ENCODE results near the gene NEIL1. TPM values are rescaled to one million over a fixed set of nuclear protein-coding genes. Genes with fewer than 3 reads are reported as not detected.
"Not testable (repeated sequence)": the region's sequence is repeated elsewhere in the genome, so short reads cannot be mapped to it uniquely, and the experiment has no call there.

The NEIL1 gene
- total RNA-seq, 4 donors from 2014 or later: 20.0 to 66.8 (median 41.2) TPM

DNA sequence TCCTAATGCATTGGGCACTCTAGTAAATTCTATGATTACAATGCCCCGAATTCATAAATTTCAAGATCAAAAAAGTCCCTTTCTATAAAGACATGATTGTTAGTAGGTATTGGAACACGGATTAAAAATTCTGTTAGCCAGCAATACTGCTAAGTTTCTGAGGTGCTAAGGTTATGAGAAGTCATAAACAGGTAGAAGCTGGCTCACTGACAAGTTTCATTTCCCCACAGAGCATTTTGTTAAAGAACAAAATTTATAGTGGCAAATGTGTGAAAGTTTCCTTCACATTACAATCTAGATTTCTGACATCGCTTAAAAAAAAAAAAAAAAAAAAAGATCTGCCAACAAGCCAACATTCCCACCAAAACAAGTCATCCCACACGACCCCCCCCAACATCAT is 33.9 kb downstream of the NEIL1 start:
- H3K4me3 ChIP-seq (ENCODE audit: low read depth, poor library complexity, severe bottlenecking): no peak overlapping the region
- no peak for DNase-seq (ENCODE audit: low spot score in 2 of 2)
- TF ChIP-seq, protein P1, sequence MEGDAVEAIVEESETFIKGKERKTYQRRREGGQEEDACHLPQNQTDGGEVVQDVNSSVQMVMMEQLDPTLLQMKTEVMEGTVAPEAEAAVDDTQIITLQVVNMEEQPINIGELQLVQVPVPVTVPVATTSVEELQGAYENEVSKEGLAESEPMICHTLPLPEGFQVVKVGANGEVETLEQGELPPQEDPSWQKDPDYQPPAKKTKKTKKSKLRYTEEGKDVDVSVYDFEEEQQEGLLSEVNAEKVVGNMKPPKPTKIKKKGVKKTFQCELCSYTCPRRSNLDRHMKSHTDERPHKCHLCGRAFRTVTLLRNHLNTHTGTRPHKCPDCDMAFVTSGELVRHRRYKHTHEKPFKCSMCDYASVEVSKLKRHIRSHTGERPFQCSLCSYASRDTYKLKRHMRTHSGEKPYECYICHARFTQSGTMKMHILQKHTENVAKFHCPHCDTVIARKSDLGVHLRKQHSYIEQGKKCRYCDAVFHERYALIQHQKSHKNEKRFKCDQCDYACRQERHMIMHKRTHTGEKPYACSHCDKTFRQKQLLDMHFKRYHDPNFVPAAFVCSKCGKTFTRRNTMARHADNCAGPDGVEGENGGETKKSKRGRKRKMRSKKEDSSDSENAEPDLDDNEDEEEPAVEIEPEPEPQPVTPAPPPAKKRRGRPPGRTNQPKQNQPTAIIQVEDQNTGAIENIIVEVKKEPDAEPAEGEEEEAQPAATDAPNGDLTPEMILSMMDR (IDR thresholded peaks at IDR 0.05): no peak
- 72 to 85% methylated on average over 4 of the region's 4 CpGs for WGBS, 2 donors
- intact Hi-C loops (cut with DNase I; ENCODE audit: low total_unique reads): no loop called here

DNA sequence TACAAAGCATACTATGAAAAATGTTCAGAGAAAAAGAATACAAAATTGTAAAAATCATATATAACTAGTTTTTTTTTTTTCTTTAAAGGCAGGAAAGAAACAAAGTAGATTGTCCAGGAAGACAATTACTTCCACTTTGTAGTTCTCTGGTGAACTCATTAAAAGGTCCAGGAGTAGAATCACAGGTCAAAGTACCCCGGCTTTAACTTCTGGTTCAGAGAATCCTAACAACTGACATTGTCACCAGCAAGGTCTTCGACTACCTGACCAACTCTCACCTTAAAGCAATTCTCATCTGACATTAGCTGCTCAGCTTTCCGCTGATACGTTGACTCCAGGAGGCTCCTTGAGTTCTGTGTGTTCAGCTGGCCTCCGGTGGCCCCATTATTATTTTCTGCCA is 37.1 kb downstream of the NEIL1 start:
- H3K4me3 ChIP-seq (ENCODE audit: low read depth, poor library complexity, severe bottlenecking); intact Hi-C loops (cut with DNase I; ENCODE audit: low total_unique reads); DNase-seq (ENCODE audit: low spot score in 2 of 2): not testable (repeated sequence)
- 94 to 98% methylated on average over 5 of the region's 5 CpGs for WGBS, 2 donors

DNA sequence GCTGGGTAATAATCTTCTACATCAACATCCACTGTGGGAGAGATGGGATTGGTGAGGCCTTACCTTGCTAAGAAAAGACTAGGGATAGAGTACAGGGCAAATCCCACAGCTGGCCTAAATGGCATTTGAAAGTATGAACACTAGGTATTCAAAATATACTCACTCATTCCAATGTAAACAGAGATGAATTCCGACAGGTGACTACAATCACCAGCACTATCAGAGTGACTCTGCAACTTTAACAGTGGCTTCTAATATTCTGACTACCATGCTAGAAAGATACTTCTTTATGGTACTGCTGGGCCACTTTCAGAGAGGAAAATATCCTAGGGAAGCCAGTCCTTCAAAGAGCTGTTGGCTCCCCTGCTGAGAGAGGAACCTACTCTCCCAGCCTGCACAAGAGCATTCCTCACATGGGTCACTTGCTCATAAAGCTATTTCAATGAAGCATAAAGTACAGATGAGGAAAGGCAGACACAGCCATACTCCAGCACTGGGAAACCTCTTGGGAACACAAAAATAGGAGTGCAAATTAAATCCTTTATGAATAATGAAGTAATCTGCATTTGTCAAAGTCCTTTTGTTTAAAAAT is 43.0 kb downstream of the NEIL1 start:
- no peak overlapping the region for H3K4me3 ChIP-seq (ENCODE audit: low read depth, poor library complexity, severe bottlenecking)
- no peak for TF ChIP-seq POLR2A (IDR thresholded peaks at IDR 0.05)
- TF ChIP-seq, protein P1 (IDR thresholded peaks at IDR 0.05): no peak
- 90 to 97% methylated on average over 1 of the region's 1 CpG for WGBS, 2 donors
- no peak for DNase-seq (ENCODE audit: low spot score in 2 of 2)
- intact Hi-C loops (cut with DNase I; ENCODE audit: low total_unique reads): no loop called here

DNA sequence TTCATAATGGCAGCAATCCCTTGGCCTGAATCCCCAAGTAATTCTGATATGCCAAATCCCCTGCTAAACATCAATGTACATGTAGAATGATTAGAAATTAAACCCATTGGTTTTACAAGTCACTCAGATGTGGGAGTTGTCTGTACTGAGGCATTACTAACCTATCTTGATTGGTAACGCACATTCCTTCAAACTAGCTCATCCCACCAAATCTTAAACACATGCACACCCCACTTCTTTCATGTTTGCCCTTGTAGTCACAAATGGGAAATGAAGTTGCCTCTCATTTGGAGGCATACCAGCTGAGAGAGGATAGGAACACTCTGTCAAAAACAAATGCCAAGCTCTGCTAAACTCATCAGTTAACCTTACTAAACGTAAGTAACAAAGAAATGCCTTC is 50.7 kb downstream of the NEIL1 start:
- 83 to 92% methylated on average over 2 of the region's 2 CpGs for WGBS, 2 donors
- intact Hi-C loops (cut with DNase I; ENCODE audit: low total_unique reads): no loop called here

DNA sequence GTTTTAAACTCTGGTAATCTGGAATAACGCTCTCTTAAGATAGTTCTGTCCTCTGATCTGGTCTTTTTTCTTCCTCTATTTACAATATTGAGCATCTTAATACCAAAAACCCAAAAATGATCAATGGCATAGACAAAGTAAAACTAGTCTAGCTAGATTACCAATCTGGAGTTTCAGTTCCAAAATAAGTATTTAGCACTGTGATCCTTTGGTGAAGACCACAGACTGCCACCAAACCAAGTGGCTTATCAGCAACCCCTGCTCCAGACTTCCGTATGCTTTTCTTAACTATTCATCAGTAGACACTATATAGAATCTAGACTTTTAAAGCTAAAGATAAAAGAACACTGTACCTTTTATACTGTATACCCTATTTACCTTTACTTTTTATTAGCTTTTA is 57.1 kb downstream of the NEIL1 start:
- TF ChIP-seq POLR2A (IDR thresholded peaks at IDR 0.05): no peak
- TF ChIP-seq, protein P1 (IDR thresholded peaks at IDR 0.05): no peak
- no peak for DNase-seq (ENCODE audit: low spot score in 2 of 2)
- no peak overlapping the region for H3K4me3 ChIP-seq (ENCODE audit: low read depth, poor library complexity, severe bottlenecking)
- intact Hi-C loops (cut with DNase I; ENCODE audit: low total_unique reads): no loop called here
- 95 to 96% methylated on average over 2 of the region's 2 CpGs for WGBS, 2 donors

More for the DNA sequence above, 50.7 kb downstream of the NEIL1 start:
- no peak overlapping the region for H3K4me3 ChIP-seq (ENCODE audit: low read depth, poor library complexity, severe bottlenecking)
- TF ChIP-seq POLR2A (IDR thresholded peaks at IDR 0.05): no peak
- no peak for DNase-seq (ENCODE audit: low spot score in 2 of 2)

MicroRNAs within 50 kb of the gene (microRNA counts, 767-probe panel; counts per million panel counts)
- microRNA hsa-miR-631: 0 to 358 counts per million in 2 donors

Small RNA genes lying within 50 kb of the gene (microRNA-seq; reads per million reads assigned to microRNA genes)
- 0 reads per million in 2 donors for gene MIR631 (ENCODE audit: borderline number of aligned reads in 1 of 2, borderline replicate concordance in 2 of 2)

Other genes with a start within 250 kb of the NEIL1 start
- gene C15orf39, start 145.2 kb upstream of the NEIL1 start, total RNA-seq: 10 to 100 TPM; 21.9 to 29.3 (median 26.1) TPM
- under 1 TPM in 2 of 4 donors, not detected in 2; 0.69 TPM for gene GOLGA6C, start 88.7 kb upstream of the NEIL1 start, total RNA-seq
- 1 to 10 TPM in 1 of 4 donors, under 1 TPM in 1, not detected in 2; 0.08 to 1.3 TPM for gene GOLGA6D, start 64.2 kb upstream of the NEIL1 start, total RNA-seq
- 10 to 100 TPM; 45.5 to 65.5 (median 56.4) TPM for gene COMMD4, start 11.0 kb upstream of the NEIL1 start, total RNA-seq
- gene MAN2C1, start 21.6 kb downstream of the NEIL1 start, total RNA-seq: 100 to 1,000 TPM in 3 of 4 donors, 10 to 100 TPM in 1; 84.9 to 199 (median 136) TPM
- 10 to 100 TPM; 47.1 to 68.8 (median 49.6) TPM for gene SIN3A, start 104.7 kb downstream of the NEIL1 start, total RNA-seq
- gene PTPN9, start 232.3 kb downstream of the NEIL1 start, total RNA-seq: 10 to 100 TPM in 3 of 4 donors, 1 to 10 TPM in 1; 7.3 to 15.5 (median 10.8) TPM